GM18873 (cell line): Measurements from ENCODE around the gene ACAD9.
"Not testable (repeated sequence)": the region's sequence is repeated elsewhere in the genome, so short reads cannot be mapped to it uniquely, and the experiment has no call there.

Source experiments
- ATAC-seq: cut with Tn5 transposase; IDR thresholded peaks from one replicate; pipeline ENCODE4 v1.9.1; 2021; ENCODE audit warnings: mild to moderate bottlenecking, moderate library complexity, moderate number of reproducible peaks; ENCODE audit not compliant: unreplicated experiment, low FRiP score

ACAD9 gene

DNA sequence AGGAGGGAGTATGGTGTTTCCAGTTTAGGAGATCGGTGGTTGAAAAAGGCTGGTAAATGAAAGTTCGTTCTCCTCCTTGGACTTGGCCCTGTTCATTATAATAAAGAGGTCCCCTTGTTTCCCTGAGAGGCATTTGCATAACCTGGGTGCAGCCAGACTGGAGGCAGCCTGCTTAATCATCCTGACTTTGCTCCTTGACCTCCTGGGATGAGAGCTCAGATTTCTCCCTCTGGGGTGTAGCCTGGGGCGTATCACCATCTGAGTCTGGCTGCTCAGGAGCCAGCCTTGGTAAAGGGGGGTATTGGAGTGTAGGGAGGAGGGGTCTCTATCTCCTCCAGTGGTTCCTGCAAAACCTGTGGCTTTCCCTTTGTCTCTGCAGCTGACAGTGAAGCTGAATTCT lies 21.3 kb upstream of the ACAD9 start:
- no peak for ATAC-seq

- no peak for ATAC-seq
Measured at GRCh38 chr3:128859630-128860029, 19.8 kb upstream of the ACAD9 start.

- no peak for ATAC-seq
Measured at GRCh38 chr3:128861491-128861890, 17.9 kb upstream of the ACAD9 start.

DNA sequence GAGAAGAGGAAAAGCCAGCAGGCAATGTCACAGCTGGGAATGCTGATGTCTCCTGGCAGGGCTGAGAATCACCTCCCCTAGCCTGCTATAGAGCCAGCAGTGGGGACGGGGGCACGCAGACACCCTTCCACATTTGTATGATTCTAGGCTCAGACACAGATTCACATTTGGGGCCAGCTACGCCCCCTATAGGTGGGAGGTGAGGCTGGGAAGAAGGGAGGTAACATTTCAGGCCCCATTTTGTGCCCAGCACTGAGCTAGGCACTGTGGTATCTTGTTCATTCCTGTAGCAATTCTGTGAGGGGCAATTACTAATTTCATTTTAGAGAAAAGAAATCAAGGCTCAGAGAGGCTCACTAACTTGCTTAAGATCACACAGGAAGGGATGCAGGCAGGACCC lies 15.9 kb upstream of the ACAD9 start:
- ATAC-seq, result no peak

DNA sequence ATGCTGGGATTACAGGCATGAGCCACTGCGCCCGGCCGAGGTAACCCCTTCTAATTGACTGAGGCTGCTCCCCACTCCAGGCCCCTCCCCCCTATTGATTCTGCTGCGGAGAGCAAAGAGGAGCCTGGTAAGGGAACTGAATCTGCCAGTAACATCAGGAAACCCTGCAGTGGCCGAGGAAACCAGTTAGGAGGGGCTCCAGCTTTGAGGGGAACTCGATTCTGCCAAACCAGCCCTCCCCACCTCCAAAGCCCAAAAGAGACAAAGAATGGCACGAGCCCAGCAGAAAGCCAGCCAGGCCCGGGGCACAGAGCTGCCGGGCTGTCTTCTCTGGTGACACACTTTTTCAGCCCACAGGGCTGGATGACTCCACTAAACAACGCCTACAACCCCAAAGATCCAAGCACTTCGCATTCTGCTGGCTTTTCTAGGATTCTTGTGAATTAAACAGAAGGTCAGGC lies 15.0 kb upstream of the ACAD9 start:
- no peak for ATAC-seq

- not testable (repeated sequence) for ATAC-seq
Measured at GRCh38 chr3:128864849-128865804, 14.3 kb upstream of the ACAD9 start.

- no peak for ATAC-seq
Measured at GRCh38 chr3:128867200-128868125, 12.0 kb upstream of the ACAD9 start.

GRCh38 chr3:128870347-128870746 lies 9.1 kb upstream of the ACAD9 start:
- ATAC-seq, result no peak

GRCh38 chr3:128872282-128872681 lies 7.1 kb upstream of the ACAD9 start:
- ATAC-seq, result no peak

DNA sequence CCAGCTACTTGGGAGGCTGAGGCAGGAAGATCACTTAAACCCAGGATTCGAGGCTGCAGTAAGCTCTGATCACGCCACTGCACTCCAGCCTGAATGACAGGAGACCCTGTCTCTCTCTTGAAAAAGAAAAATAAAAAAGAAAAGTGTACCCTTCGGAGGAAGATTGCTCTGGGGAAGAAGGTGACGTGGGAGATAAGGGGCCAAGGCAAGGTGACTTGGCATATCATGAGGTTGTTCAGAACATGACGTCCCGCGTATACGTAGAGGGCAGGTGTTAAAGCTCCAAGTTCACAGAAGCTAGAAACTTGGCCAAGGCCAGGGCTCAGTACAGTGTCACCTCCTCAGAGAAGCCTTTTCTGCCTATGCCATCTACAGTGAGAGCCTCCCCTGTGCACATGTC lies 6.7 kb upstream of the ACAD9 start:
- no peak for ATAC-seq

- ATAC-seq, result no peak
Measured at GRCh38 chr3:128873244-128874022, 6.0 kb upstream of the ACAD9 start.

- no peak for ATAC-seq
Measured at GRCh38 chr3:128874481-128875180, 4.8 kb upstream of the ACAD9 start.

- ATAC-seq, result no peak
Measured at GRCh38 chr3:128875556-128876120, 3.8 kb upstream of the ACAD9 start.

DNA sequence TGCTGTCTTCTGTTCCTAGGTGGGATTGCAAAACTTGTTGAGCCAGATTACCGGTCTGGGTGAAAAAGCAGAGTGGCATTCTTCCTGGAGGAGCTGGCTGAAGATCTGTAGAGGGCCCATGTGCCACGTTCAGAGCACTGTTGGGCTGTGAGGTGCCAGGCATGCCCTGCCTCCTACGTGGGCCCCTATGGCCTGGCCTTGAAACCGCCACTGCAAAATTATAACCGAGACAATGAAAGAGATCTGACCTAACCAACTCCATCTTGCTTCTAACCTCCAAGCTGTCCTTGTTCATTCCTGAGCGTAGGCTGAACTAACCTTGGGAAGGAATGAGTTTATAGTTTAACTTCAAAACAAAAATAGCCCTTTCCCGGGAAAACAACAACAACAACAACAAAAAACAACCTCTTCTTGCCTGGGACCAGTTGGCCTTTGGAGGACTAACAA lies 1.4 kb upstream of the ACAD9 start:
- no peak for ATAC-seq

DNA sequence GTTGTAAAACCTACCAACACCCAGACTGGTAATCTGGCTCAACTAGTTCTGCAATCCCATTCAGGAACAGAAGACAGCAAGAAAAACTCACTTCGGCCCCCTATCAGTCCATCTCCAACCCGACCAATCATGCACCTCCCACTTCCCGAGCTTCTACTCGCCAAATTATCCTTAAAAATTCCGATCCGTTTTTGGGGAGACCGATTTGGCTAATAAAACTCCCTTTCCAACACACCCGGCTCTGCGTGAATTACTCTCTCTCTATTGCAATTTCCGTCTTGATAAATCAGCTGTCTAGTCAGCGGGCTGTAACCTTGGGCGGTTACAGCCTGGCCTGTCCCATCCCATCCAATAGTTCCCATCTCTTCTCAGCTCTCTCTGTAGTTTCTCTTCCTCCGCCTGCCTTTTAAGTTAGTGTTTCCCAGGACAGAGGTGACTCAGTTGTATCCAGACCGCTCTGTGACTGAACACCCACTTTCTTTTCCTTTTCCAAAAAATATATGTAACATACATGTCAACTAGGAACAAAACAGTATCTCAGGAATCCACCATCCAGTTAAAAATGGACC lies 780 bp upstream of the ACAD9 start:
- peak; percentile 5 for ATAC-seq

DNA sequence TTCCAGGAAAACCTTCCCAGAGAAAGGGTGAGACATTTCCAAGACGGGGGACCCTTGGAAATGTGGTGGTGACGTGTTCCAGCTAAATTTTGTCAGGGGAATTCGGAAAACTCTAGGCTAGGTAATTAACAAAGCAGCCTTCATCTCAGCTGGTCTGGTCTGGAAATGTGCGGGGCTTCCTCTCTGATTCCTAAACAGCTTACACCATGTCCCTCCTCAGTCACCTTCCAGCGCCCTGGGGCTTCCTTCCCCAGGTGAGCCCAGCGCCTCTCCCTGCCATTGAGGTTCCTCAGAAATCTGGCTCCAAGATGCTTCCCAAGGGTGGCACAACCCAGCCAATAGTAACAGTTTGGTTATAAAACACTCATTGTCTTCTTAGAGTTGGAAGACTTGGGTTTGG lies 571 bp downstream of the ACAD9 start:
- no peak for ATAC-seq

- ATAC-seq, result not testable (repeated sequence)
Measured at GRCh38 chr3:128880455-128880854, 1.0 kb downstream of the ACAD9 start.

DNA sequence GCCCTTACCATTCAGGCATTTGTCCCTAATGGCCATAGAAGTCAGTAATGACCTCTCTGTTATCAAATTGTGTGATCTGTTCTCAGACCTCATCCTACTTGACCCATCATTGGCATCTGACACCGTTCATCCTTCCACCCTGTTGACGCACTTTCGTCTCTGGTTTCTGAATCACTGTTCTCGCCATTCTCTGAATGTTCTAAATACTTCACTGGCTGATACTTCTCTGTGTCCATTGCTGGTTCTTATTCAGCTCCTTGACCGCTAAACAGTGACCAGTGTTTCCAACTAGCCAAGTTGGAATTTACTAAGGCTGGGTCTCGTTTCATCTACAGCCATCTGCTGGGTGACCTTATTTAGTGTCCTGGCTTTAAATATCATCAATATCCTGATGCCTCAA lies 2.2 kb downstream of the ACAD9 start:
- no peak for ATAC-seq

DNA sequence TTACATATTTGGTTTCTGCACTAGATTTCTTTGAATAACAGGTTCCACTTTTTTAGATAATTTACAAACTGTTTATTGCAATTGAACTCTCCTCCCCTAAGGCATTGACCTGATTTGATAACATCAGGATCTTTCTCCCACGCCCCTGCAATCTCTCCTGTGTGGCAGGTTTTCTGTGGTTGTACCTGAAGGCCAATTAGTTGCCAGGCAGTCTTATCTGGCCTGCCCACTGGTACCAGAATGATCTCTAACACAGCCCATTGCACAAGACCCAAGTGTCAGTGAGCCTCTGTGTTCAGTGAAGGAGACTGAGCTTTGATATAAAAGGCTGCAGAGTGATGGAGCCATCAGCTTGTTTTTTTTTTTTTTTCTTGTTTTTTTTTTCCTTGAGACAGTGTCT lies 3.3 kb downstream of the ACAD9 start:
- ATAC-seq, result no peak
